ENCODE data around the gene SLC35F3. TPM values are rescaled to one million over a fixed set of nuclear protein-coding genes. Genes with fewer than 3 reads are reported as not detected.

Gene SLC35F3
- total RNA-seq, 4 donors from 2014 or later = 0.36 to 1.4 (median 0.54) TPM

DNA sequence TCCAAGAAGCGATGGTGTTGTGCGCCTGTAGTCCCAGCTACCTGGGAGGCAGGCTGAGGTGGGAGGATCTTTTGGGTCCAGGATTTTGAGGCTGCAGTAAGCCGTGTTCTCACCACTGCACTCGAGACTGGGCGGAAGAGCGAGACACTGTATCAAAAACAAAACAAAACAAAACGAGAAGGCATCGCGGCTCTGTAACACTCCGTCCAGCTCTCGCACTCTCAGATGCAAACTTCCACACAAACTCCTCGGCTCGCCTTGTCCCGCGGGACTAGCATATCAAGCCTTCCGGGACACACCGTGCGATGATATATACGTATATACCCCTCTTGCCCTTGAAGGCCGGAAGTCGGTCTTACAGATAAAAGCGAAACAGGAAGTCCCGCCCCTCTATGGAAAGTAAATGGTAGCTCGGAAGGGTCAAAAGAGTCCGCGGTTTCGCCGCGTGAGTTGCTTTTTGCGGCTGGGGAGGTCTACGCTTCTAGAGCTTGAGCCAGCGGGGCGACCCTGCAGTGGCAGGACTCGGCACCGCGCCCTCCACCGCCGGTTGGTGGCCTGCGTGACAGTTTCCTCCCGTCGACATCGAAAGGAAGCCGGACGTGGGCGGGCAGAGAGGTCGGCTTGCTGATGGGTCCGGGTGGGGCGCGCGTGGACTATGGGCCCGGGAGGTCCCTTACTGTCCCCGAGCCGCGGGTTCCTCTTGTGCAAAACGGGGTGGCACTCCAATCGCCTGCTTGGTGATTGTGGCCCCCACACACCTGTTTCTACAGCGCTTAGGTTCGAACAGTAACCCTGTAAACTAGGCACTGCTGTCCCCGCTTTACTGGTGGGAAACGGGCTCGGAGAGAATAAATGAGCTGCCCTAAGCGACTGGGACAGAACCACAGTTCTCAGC, 468.8 kb downstream of the SLC35F3 start, which contains the start of gene COA6:
Gene COA6, plus strand, starts transcription at position 393 of the 895 bp plus-strand sequence. Its CDS starts 11 bp downstream, at position 404.
- H3K27me3 ChIP-seq = no peaks in the 10 kb centered on the region
- 0% methylated on average over 44 of the region's 62 CpGs for WGBS
- peaks cover 25% of the 10 kb centered on the region for H3K36me3 ChIP-seq
- H3K27ac ChIP-seq = peak within 1 kb of the TSS; percentile 98
- H3K4me3 ChIP-seq = peak within 1 kb of the TSS; percentile 93
- peaks cover 32% of the 10 kb centered on the region for H3K4me1 ChIP-seq
- no peaks in the 10 kb centered on the region for H3K9me3 ChIP-seq
- TF ChIP-seq, protein P1, sequence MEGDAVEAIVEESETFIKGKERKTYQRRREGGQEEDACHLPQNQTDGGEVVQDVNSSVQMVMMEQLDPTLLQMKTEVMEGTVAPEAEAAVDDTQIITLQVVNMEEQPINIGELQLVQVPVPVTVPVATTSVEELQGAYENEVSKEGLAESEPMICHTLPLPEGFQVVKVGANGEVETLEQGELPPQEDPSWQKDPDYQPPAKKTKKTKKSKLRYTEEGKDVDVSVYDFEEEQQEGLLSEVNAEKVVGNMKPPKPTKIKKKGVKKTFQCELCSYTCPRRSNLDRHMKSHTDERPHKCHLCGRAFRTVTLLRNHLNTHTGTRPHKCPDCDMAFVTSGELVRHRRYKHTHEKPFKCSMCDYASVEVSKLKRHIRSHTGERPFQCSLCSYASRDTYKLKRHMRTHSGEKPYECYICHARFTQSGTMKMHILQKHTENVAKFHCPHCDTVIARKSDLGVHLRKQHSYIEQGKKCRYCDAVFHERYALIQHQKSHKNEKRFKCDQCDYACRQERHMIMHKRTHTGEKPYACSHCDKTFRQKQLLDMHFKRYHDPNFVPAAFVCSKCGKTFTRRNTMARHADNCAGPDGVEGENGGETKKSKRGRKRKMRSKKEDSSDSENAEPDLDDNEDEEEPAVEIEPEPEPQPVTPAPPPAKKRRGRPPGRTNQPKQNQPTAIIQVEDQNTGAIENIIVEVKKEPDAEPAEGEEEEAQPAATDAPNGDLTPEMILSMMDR (IDR thresholded peaks at IDR 0.05) = no peak
- peak; percentile 26 to 77 (median 69) for TF ChIP-seq POLR2AphosphoS5 (IDR thresholded peaks at IDR 0.05)
- TF ChIP-seq EP300 (IDR thresholded peaks at IDR 0.05) = no peak
- peak in 1 of 2 donors; percentile 73 for TF ChIP-seq POLR2A (IDR thresholded peaks at IDR 0.05)
- DNase-seq (ENCODE audit: low spot score in 2 of 2) = peak; percentile 96 to 97

DNA sequence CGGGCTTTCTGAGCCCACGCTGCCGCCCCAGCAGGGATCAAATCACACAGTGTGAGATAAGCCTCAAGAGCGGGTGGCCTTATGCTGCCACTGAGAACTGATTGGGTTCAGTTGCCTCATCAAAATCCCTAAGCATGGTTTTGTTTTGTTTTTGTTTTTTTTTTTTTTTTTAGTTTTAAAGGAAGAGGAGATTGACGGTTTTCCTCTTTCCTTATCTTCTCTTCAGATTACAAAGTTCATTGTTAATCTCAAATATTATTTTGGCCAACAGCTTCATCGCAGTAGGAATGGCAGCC, 469.4 kb downstream of the SLC35F3 start:
- 5% methylated on average over 6 of the region's 6 CpGs for WGBS

More for the DNA sequence above, 469.4 kb downstream of the SLC35F3 start:
- no peaks in the 10 kb centered on the region for H3K9me3 ChIP-seq
- no peaks in the 10 kb centered on the region for H3K27me3 ChIP-seq
- peak overlapping the region; percentile 93 for H3K4me3 ChIP-seq
- H3K36me3 ChIP-seq = peaks cover 26% of the 10 kb centered on the region
- no peak for DNase-seq (ENCODE audit: low spot score in 2 of 2)
- TF ChIP-seq EP300 (IDR thresholded peaks at IDR 0.05) (no peak), POLR2A (IDR thresholded peaks at IDR 0.05) (no peak), POLR2AphosphoS5 (IDR thresholded peaks at IDR 0.05) (no peak)
- TF ChIP-seq, protein P1 (IDR thresholded peaks at IDR 0.05) = no peak
- H3K4me1 ChIP-seq = peaks cover 32% of the 10 kb centered on the region
- H3K27ac ChIP-seq = peak overlapping the region; percentile 98

All from suprapubic skin (tissue), 4 donors.